ENCODE results near the gene PDZD2.

GRCh38 chr5:32021771-32022170 is 382.8 kb downstream of the PDZD2 start:
- TF ChIP-seq CTCF (IDR thresholded peaks at IDR 0.05; ENCODE audit: low read length) (no peak), EZH2 (optimal IDR thresholded peaks at IDR 0.05; ENCODE audit: low read depth, low read length) (no peak)

All from MM.1S (cell line).